AG09319 (cell line): ENCODE data around the gene PUM2.
"Not testable (repeated sequence)": the region's sequence is repeated elsewhere in the genome, so short reads cannot be mapped to it uniquely, and the experiment has no call there.

Experiments used
- DNase-seq: peaks from one replicate; pipeline ENCODE4 v3.0.0-alpha.2; 2010; ENCODE audit warnings: low read depth; ENCODE audit errors: extremely low read depth
- CTCF ChIP-seq: IDR thresholded peaks from 2 replicates; pipeline ENCODE4 v1.5.1; 2011; ENCODE audit warnings: low read depth, mild to moderate bottlenecking, inconsistent platforms, low read length, moderate library complexity

Gene PUM2

GRCh38 chr2:20368706-20369105, 18.1 kb upstream of the PUM2 start:
- TF ChIP-seq CTCF = no peak
- DNase-seq = no peak

- not testable (repeated sequence) for DNase-seq
Measured at GRCh38 chr2:20367929-20368328, 17.3 kb upstream of the PUM2 start.

- no peak for TF ChIP-seq CTCF
- DNase-seq = no peak
Measured at GRCh38 chr2:20366672-20367116, 16.1 kb upstream of the PUM2 start.

- DNase-seq = no peak
Measured at GRCh38 chr2:20365249-20365817, 14.7 kb upstream of the PUM2 start.

GRCh38 chr2:20363578-20363977, 12.9 kb upstream of the PUM2 start:
- DNase-seq = no peak
- TF ChIP-seq CTCF = no peak

More at GRCh38 chr2:20365249-20365817, 14.7 kb upstream of the PUM2 start:
- TF ChIP-seq CTCF = no peak

- no peak for DNase-seq
- no peak for TF ChIP-seq CTCF
Measured at GRCh38 chr2:20362701-20363435, 12.2 kb upstream of the PUM2 start.

- no peak for DNase-seq
- no peak for TF ChIP-seq CTCF
Measured at GRCh38 chr2:20361893-20362292, 11.2 kb upstream of the PUM2 start.

- no peak for TF ChIP-seq CTCF
- DNase-seq = no peak
Measured at GRCh38 chr2:20359096-20359495, 8.5 kb upstream of the PUM2 start.
